Spinal cord (tissue), 10 donors: ENCODE results near the gene FAM163A. TPM values are rescaled to one million over a fixed set of nuclear protein-coding genes. Genes with fewer than 3 reads are reported as not detected.
"Not testable (repeated sequence)": the region's sequence is repeated elsewhere in the genome, so short reads cannot be mapped to it uniquely, and the experiment has no call there.

Experiments
- DNase-seq, 6 donors: peaks; one replicate each; pipeline versions ENCODE4 v3.0.0 to v3.0.0-alpha.2; 2013 to 2015; ENCODE audit warnings: low spot score in 6 of 6, low read depth in 4 of 6
- H3K27ac ChIP-seq: one replicate; pipeline ENCODE4 v1.5.1; 2013; ENCODE audit warnings: low read depth, low read length, control low read depth
- H3K27me3 ChIP-seq: one replicate; pipeline ENCODE4 v1.6.1; 2013; ENCODE audit warnings: low read length; ENCODE audit not compliant: control insufficient read depth, insufficient read depth
- H3K36me3 ChIP-seq: one replicate; pipeline ENCODE4 v1.6.1; 2013; ENCODE audit warnings: low read length; ENCODE audit not compliant: control insufficient read depth, insufficient read depth
- H3K4me1 ChIP-seq: one replicate; pipeline ENCODE4 v1.6.1; 2013; ENCODE audit warnings: low read length; ENCODE audit not compliant: control insufficient read depth, insufficient read depth
- H3K4me3 ChIP-seq: one replicate; pipeline ENCODE4 v1.5.1; 2013; ENCODE audit warnings: low read depth, low read length, control low read depth
- H3K9me3 ChIP-seq: one replicate; pipeline ENCODE4 v1.6.1; 2013; ENCODE audit warnings: low read length; ENCODE audit not compliant: control insufficient read depth, insufficient read depth
- WGBS: methylation state at CpG from one replicate; pipeline ENCODE4 v1.1.5; 2013; ENCODE audit warnings: missing lambda C conversion rate; ENCODE audit not compliant: insufficient coverage; 5-methylcytosine and 5-hydroxymethylcytosine counted together
- polyA plus RNA-seq, 2 donors: library from polyadenylated mRNA; unstranded; fragments of 120-200 nt; gene quantifications; one replicate each; pipeline ENCODE4 v1.2.1, GENCODE V29; 2013; ENCODE audit not compliant: insufficient read length in 2 of 2
- total RNA-seq, 2 donors: library from RNA; depleted of rRNA in 1 of 2; stranded (reverse); fragments of 120-200 nt in 1 of 2; fragments of >200 nt in 1 of 2; gene quantifications; one replicate each; pipeline versions ENCODE4 v1.2.3 to v1.2.4, GENCODE V29; 2013 to 2014
- donor health status: healthy.

The FAM163A gene
- total and polyA plus RNA-seq, 4 donors: 0.55 to 4.2 (median 2.5) TPM

DNA sequence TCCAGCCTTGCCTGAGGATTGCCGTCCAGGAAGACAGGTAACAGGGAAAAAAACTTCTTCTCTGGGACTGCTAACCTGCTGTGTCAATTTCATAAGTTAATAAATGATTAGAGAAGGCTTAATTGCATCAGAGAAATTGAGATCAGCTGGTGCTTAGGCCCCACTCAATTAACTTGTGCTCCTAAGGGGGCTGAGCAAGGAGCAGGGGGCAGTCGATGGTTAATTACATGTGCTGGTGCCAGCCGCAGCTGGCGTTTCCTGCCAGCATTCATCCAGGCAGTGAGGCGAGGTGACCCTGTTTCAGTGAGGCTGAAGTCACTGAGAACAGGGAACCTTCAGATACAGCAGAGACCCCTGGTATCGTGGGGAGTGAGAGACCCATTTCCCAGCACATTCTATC, 60.0 kb downstream of the FAM163A start:
- Histone ChIP-seq H3K4me1 (peaks cover 9% of the 10 kb centered on the region), H3K36me3 (no peaks in the 10 kb centered on the region), H3K27ac (no peak overlapping the region), H3K27me3 (no peaks in the 10 kb centered on the region), H3K9me3 (no peaks in the 10 kb centered on the region), H3K4me3 (no peak overlapping the region)
- WGBS: 22% methylated on average over 4 of the region's 6 CpGs
- peak in 2 of 6 donors; percentile 15 to 84 for DNase-seq

DNA sequence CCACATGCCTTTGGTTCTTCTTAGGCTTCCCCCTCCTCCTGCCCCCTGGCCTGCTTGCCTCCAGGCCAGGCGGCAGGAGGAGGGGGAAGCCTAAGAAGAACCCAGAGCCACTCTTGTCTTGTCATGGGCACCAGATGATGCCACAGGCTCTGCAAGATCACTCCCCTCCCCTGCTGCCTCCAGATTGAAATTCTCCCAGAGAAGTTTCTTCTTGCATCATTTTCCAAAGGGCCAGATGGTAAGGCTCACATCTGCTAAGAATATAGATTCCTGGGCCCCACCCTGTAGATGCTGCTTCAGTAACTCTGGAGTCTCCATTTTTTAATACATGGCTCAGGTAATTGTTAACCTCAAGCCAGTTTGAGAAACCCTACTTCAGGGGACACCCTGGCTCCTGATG, 60.8 kb downstream of the FAM163A start:
- H3K27me3 ChIP-seq: no peaks in the 10 kb centered on the region
- DNase-seq: no peak
- H3K4me1 ChIP-seq: peaks cover 2% of the 10 kb centered on the region
- H3K27ac ChIP-seq: no peak overlapping the region
- H3K36me3 ChIP-seq: no peaks in the 10 kb centered on the region
- H3K9me3 ChIP-seq: no peaks in the 10 kb centered on the region
- H3K4me3 ChIP-seq: no peak overlapping the region
- 71% methylated on average over 1 of the region's 1 CpG for WGBS

DNA sequence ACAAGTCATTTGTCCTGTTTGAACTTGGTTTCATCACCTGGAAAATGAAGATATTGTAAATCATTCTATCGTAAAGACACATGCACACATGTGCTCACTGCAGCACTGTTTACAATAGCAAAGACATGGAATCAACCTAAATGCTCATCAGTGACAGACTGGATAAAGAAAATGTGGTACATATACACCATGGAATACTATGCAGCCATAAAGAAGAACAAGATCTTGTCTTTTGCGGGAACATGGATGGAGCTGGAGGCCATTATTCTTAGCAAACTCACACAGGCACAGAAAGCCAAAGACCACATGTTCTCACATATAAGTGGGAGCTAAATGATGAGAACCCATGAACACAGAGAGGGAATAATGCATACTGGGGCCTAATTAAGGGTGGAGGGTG, 61.3 kb downstream of the FAM163A start:
- H3K4me1 ChIP-seq, H3K27ac ChIP-seq, H3K36me3 ChIP-seq, H3K27me3 ChIP-seq, H3K4me3 ChIP-seq, H3K9me3 ChIP-seq, DNase-seq: not testable (repeated sequence)
- no CpG with 5 or more reads among the region's 2 CpGs for WGBS

DNA sequence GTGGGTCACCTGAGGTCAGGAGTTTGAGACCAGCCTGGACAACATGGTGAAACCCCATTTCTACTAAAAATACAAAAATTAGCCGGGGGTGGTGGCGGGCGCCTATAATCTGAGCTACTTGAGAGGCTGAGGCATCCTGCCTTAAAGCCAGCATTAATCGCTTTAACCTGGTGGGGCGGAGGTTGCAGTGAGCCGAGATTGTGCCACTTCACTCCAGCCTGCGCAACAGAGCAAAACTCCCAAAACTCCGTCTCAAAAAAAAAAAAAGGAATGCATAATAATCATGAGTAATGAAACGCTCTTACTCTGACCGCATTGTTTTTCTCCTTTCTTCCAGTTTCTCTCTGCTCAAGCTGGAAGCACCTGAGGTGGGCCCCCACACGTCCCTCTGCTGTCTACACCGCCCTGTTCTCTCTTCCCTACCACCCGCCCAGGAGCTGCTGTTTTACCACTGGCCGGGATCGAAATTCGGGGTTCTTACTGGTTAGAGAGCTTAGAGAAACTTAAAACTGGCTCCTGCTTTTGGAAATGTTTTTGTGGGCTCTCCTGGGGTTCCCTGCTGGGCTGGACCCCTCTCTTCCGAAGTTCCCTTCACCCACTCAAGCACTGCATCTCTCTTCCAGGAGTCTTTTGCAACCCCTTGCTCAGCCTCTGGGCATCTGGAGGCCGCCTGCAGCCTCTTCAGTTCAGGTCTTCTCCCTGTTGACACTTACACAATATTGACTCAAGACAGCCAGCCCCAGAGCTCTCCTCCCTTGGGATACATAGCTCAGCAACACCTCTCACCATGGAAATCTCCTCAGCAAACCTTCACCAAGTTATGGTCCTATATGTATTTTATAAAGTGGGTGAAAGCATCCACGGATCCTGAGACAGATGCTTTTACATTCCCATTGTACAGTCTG, 62.5 kb downstream of the FAM163A start:
- DNase-seq: no peak
- H3K27ac ChIP-seq: no peak overlapping the region
- no peaks in the 10 kb centered on the region for H3K36me3 ChIP-seq
- 89% methylated on average over 13 of the region's 19 CpGs for WGBS
- peaks cover 14% of the 10 kb centered on the region for H3K4me1 ChIP-seq
- peaks cover 2% of the 10 kb centered on the region for H3K27me3 ChIP-seq
- no peak overlapping the region for H3K4me3 ChIP-seq
- H3K9me3 ChIP-seq: no peaks in the 10 kb centered on the region

DNA sequence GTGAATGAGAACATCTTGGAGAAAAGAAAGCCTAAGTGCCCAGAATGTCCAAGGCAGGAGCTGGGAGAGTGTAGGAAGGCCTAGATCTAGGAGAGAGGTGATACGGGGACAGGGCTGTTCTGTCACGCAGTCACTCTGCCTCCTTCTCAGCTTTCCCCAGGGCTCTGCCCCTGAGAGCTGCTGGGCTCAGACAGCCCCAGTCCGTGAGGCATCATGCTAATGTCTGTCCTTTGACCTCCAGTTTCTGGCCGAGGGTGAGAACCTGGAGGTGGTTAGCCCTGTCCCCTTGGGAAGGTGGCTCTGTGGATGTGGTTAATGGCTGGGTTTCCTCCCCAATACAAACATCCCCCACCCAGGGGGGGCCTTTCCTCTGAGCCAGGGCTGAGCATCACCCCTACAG, 63.2 kb downstream of the FAM163A start:
- 80% methylated on average over 1 of the region's 4 CpGs for WGBS
- Histone ChIP-seq H3K9me3 (no peaks in the 10 kb centered on the region), H3K4me1 (peaks cover 14% of the 10 kb centered on the region), H3K36me3 (no peaks in the 10 kb centered on the region), H3K27ac (no peak overlapping the region), H3K4me3 (no peak overlapping the region), H3K27me3 (peaks cover 2% of the 10 kb centered on the region)
- DNase-seq: no peak

DNA sequence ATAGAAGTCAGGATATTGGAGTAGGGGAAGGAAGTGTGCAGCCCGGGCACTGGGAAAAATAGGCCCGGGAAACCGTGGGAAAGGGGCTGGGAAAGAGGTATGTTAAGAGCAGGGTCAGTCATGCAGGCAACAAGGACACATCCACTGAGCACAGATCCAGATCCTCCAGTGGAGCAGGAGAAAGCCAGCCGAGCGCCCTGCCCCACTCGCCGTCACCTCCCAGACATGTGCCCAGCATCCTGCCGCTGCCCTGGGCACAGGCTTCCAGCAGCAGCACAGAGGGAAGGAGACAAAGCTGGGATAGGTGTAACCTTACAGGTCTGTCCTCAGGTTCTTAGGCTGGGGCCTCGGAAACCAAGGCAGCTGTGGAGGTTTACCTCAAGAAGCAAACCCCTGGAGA, 64.2 kb downstream of the FAM163A start:
- Histone ChIP-seq H3K27ac (no peak overlapping the region), H3K9me3 (no peaks in the 10 kb centered on the region), H3K27me3 (peaks cover 4% of the 10 kb centered on the region), H3K36me3 (no peaks in the 10 kb centered on the region), H3K4me1 (peaks cover 14% of the 10 kb centered on the region), H3K4me3 (no peak overlapping the region)
- WGBS: 84% methylated on average over 9 of the region's 9 CpGs
- DNase-seq: no peak

DNA sequence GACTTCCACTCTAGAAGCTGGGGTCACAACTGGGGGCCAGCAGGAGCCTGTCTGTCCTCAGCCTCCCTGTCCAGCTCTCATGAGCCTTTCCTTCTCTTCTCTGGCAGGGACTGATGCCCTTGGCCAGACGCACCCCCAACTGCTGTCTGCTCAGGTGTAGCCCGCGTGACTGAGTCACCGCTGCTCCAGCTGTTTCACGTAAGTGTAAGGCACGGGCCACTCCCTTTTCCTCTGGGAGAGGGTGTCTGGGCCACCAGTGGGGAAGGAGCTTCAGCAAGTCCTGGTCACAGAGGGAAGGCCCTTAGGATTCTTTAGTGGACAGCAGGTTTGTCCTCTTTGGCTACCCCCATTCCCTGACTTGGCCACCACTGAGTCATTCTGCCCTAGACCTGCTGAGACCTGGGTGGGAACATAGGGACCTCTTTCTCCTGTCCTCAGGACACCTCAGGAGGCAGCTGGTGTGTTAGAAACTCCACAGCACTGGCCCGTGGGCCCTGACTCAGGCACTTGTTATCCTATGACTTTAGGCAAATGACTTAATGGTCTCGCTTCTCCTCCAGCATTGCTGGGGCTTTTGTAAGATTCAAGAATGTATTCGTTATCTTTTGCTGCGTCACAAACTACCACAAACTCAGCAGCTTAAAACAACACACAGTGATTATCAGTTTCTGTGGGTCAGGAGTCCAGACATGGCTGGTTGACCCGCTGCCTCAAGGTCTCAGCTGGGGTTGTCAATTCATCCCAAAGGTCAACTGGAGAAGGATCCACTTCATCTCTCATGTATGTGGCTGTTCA, 64.8 kb downstream of the FAM163A start:
- WGBS: 88% methylated on average over 8 of the region's 11 CpGs
- H3K36me3 ChIP-seq: no peaks in the 10 kb centered on the region
- H3K27ac ChIP-seq: no peak overlapping the region

DNA sequence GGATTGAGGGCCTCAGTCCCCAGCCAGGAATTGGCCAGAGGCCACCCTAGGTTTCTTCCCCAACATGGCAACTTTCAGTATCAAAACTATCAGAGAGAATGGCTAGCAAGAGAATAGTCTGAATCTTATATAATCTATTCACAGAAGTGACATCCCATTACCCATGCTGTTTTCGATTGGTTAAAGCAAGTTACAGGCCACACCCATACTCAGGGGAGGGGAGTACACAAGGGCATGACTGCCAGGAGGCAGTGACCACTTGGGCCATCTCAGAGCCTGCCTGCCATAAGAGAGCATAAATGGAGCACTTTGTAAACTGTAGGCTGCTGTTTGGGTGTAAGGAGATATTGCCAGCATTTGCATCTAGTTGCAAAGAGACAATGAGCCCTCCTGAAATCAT, 65.4 kb downstream of the FAM163A start:
- H3K4me1 ChIP-seq: peaks cover 14% of the 10 kb centered on the region
- H3K4me3 ChIP-seq: no peak overlapping the region
- no peaks in the 10 kb centered on the region for H3K9me3 ChIP-seq
- no peaks in the 10 kb centered on the region for H3K36me3 ChIP-seq
- WGBS: no CpG with 5 or more reads among the region's 1 CpG
- H3K27me3 ChIP-seq: peaks cover 4% of the 10 kb centered on the region
- no peak overlapping the region for H3K27ac ChIP-seq
- DNase-seq: no peak

More for the DNA sequence above, 64.8 kb downstream of the FAM163A start:
- H3K4me3 ChIP-seq: no peak overlapping the region
- H3K9me3 ChIP-seq: no peaks in the 10 kb centered on the region
- H3K4me1 ChIP-seq: peaks cover 14% of the 10 kb centered on the region
- no peak for DNase-seq
- H3K27me3 ChIP-seq: peaks cover 4% of the 10 kb centered on the region

DNA sequence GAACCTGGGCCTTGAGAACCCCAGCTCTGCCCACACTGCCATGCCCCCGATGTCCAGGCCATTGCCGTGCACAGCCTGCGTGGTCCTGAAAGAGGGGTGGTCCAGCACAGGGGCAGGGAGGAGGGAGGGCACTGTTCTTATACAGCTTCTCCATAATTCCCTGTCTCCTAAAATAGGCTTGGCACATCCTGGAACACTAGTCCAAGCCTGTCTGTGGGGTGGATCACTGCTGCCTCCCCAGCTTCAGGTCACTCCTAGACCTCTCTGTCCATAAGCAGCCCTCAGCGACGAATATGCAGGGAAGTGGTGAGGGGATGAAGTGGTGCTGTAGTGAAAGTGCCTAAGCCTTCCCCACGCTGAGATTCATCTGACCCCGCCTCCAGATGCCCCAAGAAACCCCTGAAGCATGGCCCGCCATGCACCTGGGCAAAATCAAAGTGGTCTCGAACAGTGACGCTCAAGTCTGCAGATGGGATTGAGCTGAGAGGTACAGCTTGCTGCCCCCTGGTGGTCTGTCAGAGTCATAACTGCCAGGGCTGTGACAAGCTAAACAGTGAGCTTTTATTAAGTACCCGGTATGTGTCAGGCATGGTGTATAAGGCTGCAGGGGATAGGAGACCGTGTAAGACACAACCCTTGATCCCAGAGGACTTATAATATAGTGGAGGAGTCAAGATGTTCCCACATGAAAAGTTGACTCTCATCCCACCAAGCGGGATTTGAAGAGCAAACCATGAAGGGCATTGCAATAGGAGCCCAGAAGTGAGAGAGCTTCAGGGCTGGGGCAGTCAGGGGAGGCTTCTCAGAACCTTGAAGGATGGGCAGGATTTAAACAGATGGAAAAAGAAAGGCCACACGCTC, 66.6 kb downstream of the FAM163A start:
- peak; percentile 48 to 94 (median 70) for DNase-seq
- peaks cover 24% of the 10 kb centered on the region for H3K4me1 ChIP-seq
- H3K27me3 ChIP-seq: peaks cover 4% of the 10 kb centered on the region
- 16% methylated on average over 8 of the region's 14 CpGs for WGBS
- H3K36me3 ChIP-seq: peaks cover 5% of the 10 kb centered on the region
- H3K9me3 ChIP-seq: no peaks in the 10 kb centered on the region
- no peak overlapping the region for H3K27ac ChIP-seq
- H3K4me3 ChIP-seq: no peak overlapping the region
